Measurements from ENCODE around the gene TPT1. TPM values are rescaled to one million over a fixed set of nuclear protein-coding genes. Genes with fewer than 3 reads are reported as not detected.

TPT1 gene
- polyA plus RNA-seq, 3 donors: 2,102 to 5,638 (median 2,493) TPM

GRCh38 chr13:45339867-45340266 is 1.1 kb downstream of the TPT1 start:
- no peaks in the 10 kb centered on the region for H3K27me3 ChIP-seq (ENCODE audit: control insufficient read depth in 2 of 2, insufficient read depth in 2 of 2, low read length in 2 of 2)
- no peak for DNase-seq
- Mint-ChIP-seq H3K9me3 (peaks cover 0 to 5% (median 0%) of the 10 kb centered on the region in 7 donors), H3K27ac (peak overlapping the region; percentile 98 to 100 (median 99)), H3K4me3 (peak overlapping the region; percentile 98), H3K27me3 (ENCODE audit: low read depth in 3 of 3) (peaks cover 0 to 3% (median 0%) of the 10 kb centered on the region in 3 donors), H3K36me3 (peaks cover 57 to 62% of the 10 kb centered on the region in 2 donors), H3K4me1 (peaks cover 66% of the 10 kb centered on the region)
- peak overlapping the region; percentile 88 for H3K4me2 ChIP-seq (replicated peaks; ENCODE audit: extremely low read depth, low read length, poor library complexity, severe bottlenecking)
- peaks cover 58 to 69% of the 10 kb centered on the region in 2 donors for H3K4me1 ChIP-seq (ENCODE audit: control insufficient read depth in 1 of 2, insufficient read depth in 2 of 2, low read length in 2 of 2)
- peak overlapping the region; percentile 69 to 96 (median 89) for H3K4me3 ChIP-seq (replicated peaks in 1 of 3; ENCODE audit: low read depth in 2 of 3, low read length in 3 of 3)
- peaks cover 60% of the 10 kb centered on the region for H4K20me1 ChIP-seq (ENCODE audit: insufficient read depth, low read length)
- H3K9ac ChIP-seq (ENCODE audit: insufficient read depth, low read length, poor library complexity, severe bottlenecking): peak overlapping the region; percentile 99
- H3K9me3 ChIP-seq (replicated peaks in 1 of 2; ENCODE audit: control insufficient read depth in 1 of 2, insufficient read depth in 1 of 2, low read length in 2 of 2): no peaks in the 10 kb centered on the region
- peaks cover 70% of the 10 kb centered on the region for H3K79me2 ChIP-seq (ENCODE audit: insufficient read depth, low read length)
- 3% methylated on average over 5 of the region's 11 CpGs for WGBS (ENCODE audit: insufficient coverage)
- H3K36me3 ChIP-seq (replicated peaks in 1 of 2; ENCODE audit: control insufficient read depth in 1 of 2, insufficient read depth in 2 of 2, low read length in 2 of 2): peaks cover 49 to 55% of the 10 kb centered on the region in 2 donors
- intact Hi-C loops (cut with micrococcal nuclease): loop anchor here (5.0 to 10.0 kb wide), 4 partner anchors 32 to 705 kb away; partner anchors contain the start of genes SLC25A30 (in 2 of the 2) and COG3 (in 1 of the 2)
- H3K27ac ChIP-seq (ENCODE audit: low read depth in 1 of 2, low read length in 2 of 2): peak overlapping the region; percentile 86 to 98
- H2AFZ ChIP-seq (ENCODE audit: insufficient read depth, low read depth, low read length, poor library complexity, severe bottlenecking): no peak overlapping the region
- no peak for TF ChIP-seq CTCF (IDR thresholded peaks at IDR 0.05)

- Mint-ChIP-seq H3K27ac (peak overlapping the region in 2 of 7 donors; percentile 99), H3K4me1 (peaks cover 71% of the 10 kb centered on the region), H3K4me3 (peak overlapping the region; percentile 98), H3K36me3 (peaks cover 54 to 60% of the 10 kb centered on the region in 2 donors), H3K9me3 (peaks cover 0 to 5% (median 0%) of the 10 kb centered on the region in 7 donors), H3K27me3 (ENCODE audit: low read depth in 3 of 3) (peaks cover 0 to 3% (median 0%) of the 10 kb centered on the region in 3 donors)
- no peak for DNase-seq
- H3K79me2 ChIP-seq (ENCODE audit: insufficient read depth, low read length): peaks cover 71% of the 10 kb centered on the region
- intact Hi-C loops (cut with micrococcal nuclease): loop anchor here in 1 of 2 donors (5.0 to 10.0 kb wide), 2 partner anchors 33 to 705 kb away; no protein-coding TSS in a partner anchor
- H3K9me3 ChIP-seq (replicated peaks in 1 of 2; ENCODE audit: control insufficient read depth in 1 of 2, insufficient read depth in 1 of 2, low read length in 2 of 2): no peaks in the 10 kb centered on the region
- H2AFZ ChIP-seq (ENCODE audit: insufficient read depth, low read depth, low read length, poor library complexity, severe bottlenecking): no peak overlapping the region
- H3K4me2 ChIP-seq (replicated peaks; ENCODE audit: extremely low read depth, low read length, poor library complexity, severe bottlenecking): peak overlapping the region; percentile 88
- TF ChIP-seq CTCF (IDR thresholded peaks at IDR 0.05): no peak
- H3K27ac ChIP-seq (ENCODE audit: low read depth in 1 of 2, low read length in 2 of 2): peak overlapping the region in 1 of 2 donors; percentile 98
- peak overlapping the region; percentile 69 to 96 (median 89) for H3K4me3 ChIP-seq (replicated peaks in 1 of 3; ENCODE audit: low read depth in 2 of 3, low read length in 3 of 3)
- no peaks in the 10 kb centered on the region for H3K27me3 ChIP-seq (ENCODE audit: control insufficient read depth in 2 of 2, insufficient read depth in 2 of 2, low read length in 2 of 2)
- H3K36me3 ChIP-seq (replicated peaks in 1 of 2; ENCODE audit: control insufficient read depth in 1 of 2, insufficient read depth in 2 of 2, low read length in 2 of 2): peaks cover 47 to 51% of the 10 kb centered on the region in 2 donors
- peaks cover 65% of the 10 kb centered on the region for H4K20me1 ChIP-seq (ENCODE audit: insufficient read depth, low read length)
- H3K9ac ChIP-seq (ENCODE audit: insufficient read depth, low read length, poor library complexity, severe bottlenecking): peak overlapping the region; percentile 99
- peaks cover 63 to 74% of the 10 kb centered on the region in 2 donors for H3K4me1 ChIP-seq (ENCODE audit: control insufficient read depth in 1 of 2, insufficient read depth in 2 of 2, low read length in 2 of 2)
Measured at GRCh38 chr13:45339399-45339798, 1.6 kb downstream of the TPT1 start.
